NCI-H82 treated with DMSO at 0.1 percent for 48 hours (cell line): ENCODE data around the gene WASF3.

Source experiments
- DNase-seq: peaks from one replicate; lab custom pipeline; 2025; ENCODE audit not compliant: unreplicated experiment; lab: John Stamatoyannopoulos, UW

WASF3 gene

DNA sequence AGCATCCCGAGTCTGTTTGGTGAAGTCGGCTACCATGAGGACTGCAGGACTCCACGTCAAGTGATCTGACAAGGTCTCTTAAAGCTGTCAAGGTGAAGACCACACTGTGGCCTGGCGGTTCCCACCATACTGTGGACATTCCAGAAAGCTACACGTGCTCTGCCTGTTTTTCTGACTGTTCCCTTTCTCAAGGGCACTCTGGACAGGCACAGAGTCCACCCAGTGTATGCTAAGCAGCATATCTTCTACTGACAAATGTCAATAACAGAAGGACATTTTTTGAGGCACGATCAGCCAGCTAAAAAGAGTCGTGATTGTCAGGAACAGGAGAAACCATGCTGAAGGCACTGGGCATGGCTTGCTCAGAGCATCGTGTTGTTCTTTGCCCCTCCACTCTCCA is 12.8 kb upstream of the WASF3 start:
- DNase-seq: no peak

DNA sequence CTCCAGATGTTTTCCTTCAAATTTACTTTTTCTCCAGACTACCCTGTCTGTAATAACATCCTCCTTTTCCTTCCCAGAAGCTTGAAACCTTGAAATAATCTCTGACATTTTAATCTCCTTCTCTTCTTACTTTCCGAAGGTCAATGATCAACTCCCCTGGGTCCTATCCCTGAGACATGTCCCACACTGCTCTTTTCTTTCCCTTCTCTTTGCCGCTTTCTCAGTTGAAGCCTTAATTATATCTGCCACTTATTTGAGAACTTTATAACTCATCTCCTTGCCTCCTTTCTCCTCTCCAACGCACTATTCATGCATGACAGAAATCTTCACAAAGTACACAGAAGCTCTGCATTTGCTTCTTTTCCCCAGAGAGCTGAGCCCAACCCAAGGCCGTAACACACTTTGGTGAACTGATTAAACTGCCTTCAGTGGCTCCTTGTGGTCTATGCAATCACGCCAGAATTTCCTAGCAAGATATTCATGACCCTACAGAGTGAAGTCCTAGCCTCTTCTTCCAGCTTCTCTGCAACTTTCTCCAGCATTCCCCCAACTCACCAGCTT is 9.2 kb upstream of the WASF3 start:
- DNase-seq: peak; percentile 26

DNA sequence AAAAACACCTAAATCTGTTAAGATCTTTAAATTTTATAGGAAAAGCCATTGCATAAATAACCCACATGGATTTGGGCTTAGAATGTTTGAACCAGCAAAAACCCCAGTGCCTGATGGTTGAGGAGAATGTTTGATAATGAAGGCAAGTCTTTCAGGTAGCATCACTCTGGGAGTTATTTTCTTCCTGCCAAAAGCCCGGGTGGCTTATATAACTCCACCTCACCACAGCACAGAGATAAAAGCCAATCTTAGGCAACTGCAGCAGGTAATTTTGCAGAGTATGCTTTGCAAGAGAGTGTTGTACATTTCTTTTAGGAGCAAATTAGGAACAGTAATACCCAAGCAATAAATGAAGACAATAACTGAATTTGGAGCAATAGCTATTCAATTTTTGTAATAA is 7.8 kb upstream of the WASF3 start:
- no peak for DNase-seq

DNA sequence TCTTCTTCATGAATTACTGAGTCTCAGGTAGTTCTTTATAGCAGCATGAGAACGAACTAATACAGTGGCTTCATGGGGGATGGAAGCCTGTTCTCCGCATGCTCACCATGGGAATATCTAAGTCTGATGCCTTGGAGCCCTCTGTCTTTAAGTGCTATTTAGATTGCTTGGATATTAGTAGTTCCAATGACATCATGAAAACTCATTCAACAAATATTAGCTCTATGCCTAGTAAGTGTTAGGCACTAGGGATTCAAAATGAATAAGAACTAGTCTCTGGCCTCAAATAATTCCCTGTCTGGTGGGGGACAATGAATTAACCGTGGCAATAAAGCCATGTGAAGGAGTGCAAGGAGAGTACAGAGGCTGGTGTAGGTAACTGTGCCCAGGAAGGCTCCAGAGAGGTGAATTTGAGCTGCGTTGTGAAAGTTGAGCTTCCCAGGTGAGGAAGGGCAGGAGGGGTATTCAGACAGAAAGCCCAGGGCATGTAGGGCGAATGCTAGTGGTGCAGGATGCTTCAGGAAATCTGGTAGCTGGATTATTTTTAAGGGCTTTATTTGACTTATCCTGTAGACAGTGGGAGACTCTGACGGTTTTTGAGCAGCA is 6.1 kb upstream of the WASF3 start:
- no peak for DNase-seq

- no peak for DNase-seq
Observed at GRCh38 chr13:26555413-26555812, 2.1 kb upstream of the WASF3 start.

DNA sequence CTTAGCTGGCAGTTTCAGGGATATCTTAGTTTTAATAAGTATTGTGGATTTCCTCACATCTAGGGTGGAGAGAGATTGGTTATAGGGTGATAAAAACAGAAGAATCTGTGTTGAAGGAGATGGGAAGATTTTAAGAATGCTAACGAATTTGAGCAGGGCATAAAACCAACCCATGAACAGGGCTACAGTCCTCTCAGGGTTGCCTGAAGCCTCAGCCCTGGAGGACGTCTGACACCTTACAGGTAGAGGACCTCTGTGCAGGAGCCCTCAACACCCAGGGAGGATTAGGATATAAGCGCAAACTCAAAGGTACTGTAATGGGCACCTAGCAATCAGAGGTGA is 461 bp upstream of the WASF3 start:
- DNase-seq: no peak

- no peak for DNase-seq
Observed at GRCh38 chr13:26558074-26558805, 757 bp downstream of the WASF3 start.

- peak; percentile 33 for DNase-seq
Observed at GRCh38 chr13:26558987-26559386, 1.5 kb downstream of the WASF3 start.

- no peak for DNase-seq
Observed at GRCh38 chr13:26560456-26560855, 3.0 kb downstream of the WASF3 start.

GRCh38 chr13:26561067-26561466 is 3.6 kb downstream of the WASF3 start:
- no peak for DNase-seq

DNA sequence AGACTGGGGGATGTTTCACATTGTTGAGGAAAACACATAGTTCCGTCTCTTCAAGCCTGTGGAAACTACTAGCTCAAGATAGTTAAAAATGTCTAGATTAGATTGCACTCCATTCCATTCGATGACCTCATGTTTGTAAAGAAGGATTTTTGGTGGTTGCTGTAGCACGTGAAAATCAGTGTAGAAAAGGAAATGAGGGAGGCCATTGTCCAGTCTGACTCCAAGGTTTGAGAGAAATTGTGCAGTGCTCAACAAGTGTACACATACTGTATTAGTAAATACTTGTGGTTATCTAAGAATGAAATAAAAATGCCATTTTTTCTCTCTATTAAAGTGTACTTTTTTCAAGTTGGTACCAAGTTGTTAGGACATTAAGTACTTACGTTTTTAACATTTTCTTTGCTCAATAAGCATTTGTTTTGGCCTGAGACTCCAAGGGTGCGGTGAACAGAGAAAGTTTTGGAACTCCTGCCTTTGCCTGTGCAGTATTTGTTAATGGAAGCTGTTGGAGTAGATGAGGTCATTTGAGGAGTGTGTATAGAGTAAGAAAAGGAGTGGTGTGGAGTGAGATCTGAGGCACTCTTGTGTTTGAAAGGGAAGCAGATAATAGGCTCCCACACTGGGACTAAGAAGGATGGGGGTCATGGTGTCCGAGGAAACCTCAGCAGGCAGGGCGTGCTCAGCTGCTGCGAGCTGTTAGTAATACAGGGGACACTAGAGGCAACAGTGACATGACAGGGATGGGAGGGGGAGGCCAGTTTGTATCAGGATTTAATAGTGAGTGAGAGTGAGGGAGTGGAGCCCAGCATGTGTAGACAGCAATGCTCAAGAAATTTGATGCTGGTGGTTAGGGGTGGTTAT is 4.4 kb downstream of the WASF3 start:
- peak; percentile 52 for DNase-seq

- DNase-seq: peak; percentile 59
Observed at GRCh38 chr13:26562512-26562890, 5.0 kb downstream of the WASF3 start.

- DNase-seq: no peak
Observed at GRCh38 chr13:26563713-26564112, 6.2 kb downstream of the WASF3 start.

DNA sequence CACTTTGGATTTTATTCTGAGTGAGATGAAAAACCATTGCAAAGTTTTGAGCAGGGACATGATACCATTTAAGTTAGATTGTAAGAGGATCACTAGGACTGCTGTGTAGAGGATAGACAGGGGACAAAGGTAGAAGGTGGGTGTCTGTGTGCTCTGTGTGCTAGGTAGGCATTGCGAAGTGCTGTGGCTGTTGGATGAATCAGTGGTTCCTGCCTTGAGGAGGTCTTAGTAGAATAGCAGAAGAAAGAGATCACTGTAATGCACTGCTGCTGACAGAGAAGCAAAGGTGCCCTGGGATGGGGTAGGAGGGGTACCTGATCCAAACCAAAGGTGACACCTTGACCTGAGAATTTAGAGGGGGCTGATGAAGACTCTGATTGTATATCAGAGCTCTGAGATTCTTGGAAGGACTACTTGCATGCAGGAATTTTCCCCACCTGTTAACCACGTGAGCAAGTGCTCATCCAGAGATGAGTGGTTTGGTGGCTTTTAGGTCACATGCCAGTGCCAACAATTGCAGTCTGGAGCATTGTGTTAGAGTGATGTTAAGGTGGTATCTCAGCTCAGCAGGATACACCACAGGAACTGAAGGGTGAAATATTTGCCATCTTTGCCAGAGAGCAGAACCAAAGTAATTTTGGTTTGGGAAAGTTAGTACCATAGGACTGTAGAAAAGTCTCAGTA is 10.8 kb downstream of the WASF3 start:
- no peak for DNase-seq

- no peak for DNase-seq
Observed at GRCh38 chr13:26571518-26571917, 14.0 kb downstream of the WASF3 start.

- DNase-seq: no peak
Observed at GRCh38 chr13:26575244-26575643, 17.8 kb downstream of the WASF3 start.

DNA sequence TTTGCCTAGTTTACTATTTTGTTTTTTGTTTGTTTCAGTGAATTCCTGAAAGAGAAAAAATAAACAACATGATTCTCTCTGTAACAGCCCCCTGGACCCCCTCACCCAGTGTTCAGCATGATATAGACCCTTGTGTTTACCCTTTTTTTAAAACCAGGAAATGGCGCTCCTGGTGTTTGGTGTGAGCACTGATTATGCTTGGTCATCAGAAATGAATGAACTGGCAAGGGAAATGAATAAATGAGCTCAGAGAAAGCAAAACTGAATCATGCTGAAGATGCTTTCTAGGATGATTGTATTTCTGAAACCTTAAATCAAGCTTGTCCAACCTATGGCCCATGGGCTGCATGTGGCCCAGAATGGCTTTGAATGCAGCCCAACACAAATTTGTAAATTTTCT is 22.1 kb downstream of the WASF3 start:
- no peak for DNase-seq

DNA sequence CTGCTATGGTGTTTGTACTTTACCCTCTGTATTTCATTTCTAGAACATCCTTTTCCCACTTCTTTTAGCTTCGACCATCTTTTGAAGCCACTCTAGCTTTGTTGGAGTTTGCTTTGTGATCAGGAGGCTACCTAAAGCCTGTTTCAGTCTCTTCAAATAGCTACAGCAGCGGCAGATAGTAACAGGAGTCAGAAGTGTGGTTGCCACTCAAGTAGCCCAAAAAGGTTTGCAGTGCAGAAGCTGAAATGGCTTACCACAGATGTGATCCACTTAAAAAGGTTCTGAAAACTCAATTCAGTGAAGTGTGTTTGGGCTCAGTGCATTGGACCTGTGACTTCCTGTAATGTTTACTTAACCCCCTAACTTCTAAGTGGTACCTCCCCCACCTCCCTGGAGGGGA is 26.2 kb downstream of the WASF3 start:
- DNase-seq: peak; percentile 83

GRCh38 chr13:26584713-26585112 is 27.2 kb downstream of the WASF3 start:
- no peak for DNase-seq

DNA sequence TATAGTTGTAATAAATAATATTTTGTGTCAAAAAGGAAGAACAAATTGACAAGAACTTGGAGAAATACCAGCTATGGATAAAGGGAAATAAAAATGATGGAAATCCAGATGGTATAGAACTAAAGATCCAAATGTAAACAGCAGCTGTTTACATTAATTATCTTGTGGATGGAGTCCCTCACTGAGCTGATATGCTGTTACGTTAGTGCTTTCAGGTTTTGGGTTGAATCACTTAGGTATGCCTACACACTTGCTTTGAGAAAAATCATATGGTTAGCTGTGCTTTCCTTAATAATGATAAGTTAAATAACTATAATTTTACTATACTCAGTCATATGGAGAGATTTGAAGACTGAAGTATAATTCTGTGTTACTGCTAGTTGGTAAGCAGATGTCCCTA is 27.7 kb downstream of the WASF3 start:
- DNase-seq: peak; percentile 63

DNA sequence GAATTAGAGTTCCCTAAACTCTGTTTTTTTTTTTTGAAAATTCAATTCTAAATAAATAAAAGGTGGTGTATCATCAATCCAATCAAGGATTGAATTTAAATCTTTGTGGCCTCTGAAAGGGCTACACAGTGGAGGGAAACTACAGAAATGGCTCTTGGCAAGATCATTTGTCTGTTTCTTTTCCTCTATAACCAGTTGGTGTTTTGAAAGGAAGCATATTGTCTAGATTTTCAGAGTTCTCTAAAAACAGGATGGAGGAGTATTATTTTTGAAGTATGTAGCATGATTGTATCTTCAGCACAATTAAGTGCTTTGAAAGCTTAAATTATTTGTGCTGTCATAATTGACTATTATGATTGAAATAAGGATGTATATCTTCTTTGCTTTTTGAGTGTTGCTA is 29.8 kb downstream of the WASF3 start:
- no peak for DNase-seq
